K562 (cell line): ENCODE results near the gene ULBP2. TPM values are rescaled to one million over a fixed set of nuclear protein-coding genes. Genes with fewer than 3 reads are reported as not detected.

Source experiments
- HDAC1 ChIP-seq, 2 experiments: fragments of 450-650 bp; IDR thresholded peaks; 2 replicates each; pipeline ENCODE4 v1.6.1; 2016 to 2017; ENCODE audit warnings: inconsistent platforms in 1 of 2, mild to moderate bottlenecking in 1 of 2, moderate library complexity in 1 of 2
- PHF20 ChIP-seq: fragments of 450-650 bp; IDR thresholded peaks from 2 replicates; pipeline ENCODE4 v1.6.1; 2018; ENCODE audit not compliant: partially characterized antibody
- RAD51 ChIP-seq: fragments of 450-650 bp; IDR thresholded peaks from 2 replicates; pipeline ENCODE4 v1.7.1; 2016; ENCODE audit warnings: low read depth, mild to moderate bottlenecking, borderline replicate concordance
- SRF ChIP-seq, 2 experiments: fragments of 250-450, 450-650 bp in 1 of 2; sonication (Bioruptor Pico) in 1 of 2; sonication (generic) in 1 of 2; formaldehyde crosslinking; IDR thresholded peaks; 2 replicates each; pipeline versions ENCODE4 v1.5.0 to v1.5.1; 2020 to 2022; ENCODE audit warnings: mild to moderate bottlenecking in 1 of 2, missing genetic modification reagents in 1 of 2
- TAL1 ChIP-seq: fragments of 450-650 bp; IDR thresholded peaks from 2 replicates; pipeline ENCODE4 v1.6.1; 2016; ENCODE audit warnings: mild to moderate bottlenecking
- TCF3 ChIP-seq: sonication (generic); formaldehyde crosslinking; IDR thresholded peaks from 2 replicates; pipeline ENCODE4 v1.4.0; 2020; ENCODE audit warnings: mild to moderate bottlenecking, missing genetic modification reagents
- YY1 ChIP-seq, 3 experiments: IDR thresholded peaks; 2 replicates each; pipeline ENCODE4 v1.6.1; 2011; ENCODE audit warnings: low read length in 2 of 3, mild to moderate bottlenecking in 2 of 3, moderate library complexity in 2 of 3, borderline replicate concordance in 1 of 3, control low read depth in 1 of 3, low read depth in 1 of 3; ENCODE audit not compliant: insufficient read depth in 3 of 3, insufficient replicate concordance in 2 of 3, control insufficient read depth in 1 of 3, insufficient read length in 1 of 3; ENCODE audit errors: extremely low read depth in 1 of 3
- ZEB2 ChIP-seq: fragments of 450-650 bp; IDR thresholded peaks from 2 replicates; pipeline ENCODE4 v1.6.1; 2016
- ZFX ChIP-seq: sonication (generic); formaldehyde crosslinking; IDR thresholded peaks from 2 replicates; pipeline ENCODE4 v1.8.0; 2022; ENCODE audit warnings: mild to moderate bottlenecking, missing genetic modification reagents, moderate library complexity
- ZZZ3 ChIP-seq: fragments of 450-650 bp; IDR thresholded peaks from 2 replicates; pipeline ENCODE4 v1.6.1; 2016; ENCODE audit warnings: antibody characterized with exemption, mild to moderate bottlenecking, moderate library complexity
- polyA plus RNA-seq, 8 experiments: library from polyadenylated mRNA; depleted of rRNA in 4 of 8; stranded (reverse) in 5 of 8; unstranded in 3 of 8; fragments of >200 nt; fragmentation: Nextera tagmentation in 2 of 8; fragmentation: Illumina TruSeq in 1 of 8; extraction: Ambion mirVana in 2 of 8; extraction: Trizol in 1 of 8; gene quantifications; 2 replicates each; pipeline versions ENCODE4 v1.2.1 to v1.2.3, GENCODE V29; 2011 to 2014; ENCODE audit warnings: inconsistent platforms in 1 of 8, missing spikeins in 1 of 8
- total RNA-seq, 7 experiments: library from RNA; depleted of rRNA in 6 of 7; stranded (reverse); fragments of >200 nt in 6 of 7; fragmentation: Illumina TruSeq in 2 of 7; extraction: Trizol in 2 of 7; gene quantifications; 2 replicates each; pipeline versions ENCODE4 v1.2.1 to v1.2.3, GENCODE V29; 2011 to 2021; ENCODE audit warnings: low replicate concordance in 1 of 7
- TF ChIP-seq, protein P1 (sequence below), 2 experiments: fragments of 450-650 bp in 1 of 2; sonication (generic) in 1 of 2; formaldehyde crosslinking in 1 of 2; IDR thresholded peaks; 2 replicates each; pipeline versions ENCODE4 v1.7.1 to v1.9.0; 2016 to 2022; ENCODE audit warnings: inconsistent platforms in 1 of 2, mild to moderate bottlenecking in 1 of 2, missing genetic modification reagents in 1 of 2
- TF ChIP-seq, protein P2 (sequence below): conservative IDR thresholded peaks from 2 replicates; pipeline ENCODE4 v1.6.1; 2011; ENCODE audit warnings: low read depth, mild to moderate bottlenecking, low read length; ENCODE audit not compliant: control insufficient read depth
- TF ChIP-seq, protein P3 (sequence below): sonication (generic); formaldehyde crosslinking; IDR thresholded peaks from 2 replicates; pipeline ENCODE4 v1.8.0; 2022; ENCODE audit warnings: mild to moderate bottlenecking, missing genetic modification reagents

ULBP2 gene
- total and polyA plus RNA-seq, 9 of the 15 experiments (the other 6 are each of a cell fraction or from before 2014, with no cell fraction given) = 0.50 to 5.3 (median 1.2) TPM

DNA sequence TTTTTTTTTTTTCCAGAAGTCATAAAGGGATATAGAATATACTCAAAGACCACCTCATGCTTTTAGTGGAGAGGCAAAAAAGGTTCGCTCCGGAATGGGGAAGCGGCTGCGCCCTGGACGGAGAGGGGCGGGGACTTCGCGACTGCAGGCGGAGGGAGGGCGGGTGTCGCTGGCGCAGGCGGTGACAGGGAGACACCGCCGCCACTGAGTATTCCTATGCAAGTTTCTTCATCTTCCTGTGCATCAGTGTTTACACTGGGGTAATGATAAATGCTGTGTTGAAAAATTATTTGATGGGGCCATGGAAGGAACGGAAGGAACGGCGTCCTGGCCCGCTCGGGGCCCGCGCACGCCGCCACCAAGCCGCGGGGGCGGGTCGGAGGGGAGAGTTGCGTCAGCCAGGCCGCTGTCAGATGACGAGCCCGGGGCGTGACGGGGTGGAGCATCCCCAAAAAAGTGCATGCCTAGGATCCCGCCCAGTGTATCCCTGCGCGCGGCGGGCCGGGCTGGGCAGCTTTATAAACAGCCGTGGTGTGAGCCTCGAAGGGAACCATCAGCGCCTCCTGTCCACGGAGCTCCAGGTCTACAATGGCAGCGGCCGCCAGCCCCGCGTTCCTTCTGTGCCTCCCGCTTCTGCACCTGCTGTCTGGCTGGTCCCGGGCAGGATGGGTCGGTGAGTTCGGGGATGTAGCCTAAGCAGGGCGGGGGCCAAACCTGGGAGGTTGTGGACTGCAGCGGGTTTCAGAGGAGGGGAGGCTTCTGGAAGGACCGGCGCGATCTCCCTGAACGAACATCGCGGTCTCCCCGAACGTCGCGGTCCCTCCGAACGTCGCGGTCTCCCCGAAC is 21.9 kb downstream of the ULBP2 start, which contains the start of gene ULBP1 (continued):
- TF ChIP-seq, protein P1, sequence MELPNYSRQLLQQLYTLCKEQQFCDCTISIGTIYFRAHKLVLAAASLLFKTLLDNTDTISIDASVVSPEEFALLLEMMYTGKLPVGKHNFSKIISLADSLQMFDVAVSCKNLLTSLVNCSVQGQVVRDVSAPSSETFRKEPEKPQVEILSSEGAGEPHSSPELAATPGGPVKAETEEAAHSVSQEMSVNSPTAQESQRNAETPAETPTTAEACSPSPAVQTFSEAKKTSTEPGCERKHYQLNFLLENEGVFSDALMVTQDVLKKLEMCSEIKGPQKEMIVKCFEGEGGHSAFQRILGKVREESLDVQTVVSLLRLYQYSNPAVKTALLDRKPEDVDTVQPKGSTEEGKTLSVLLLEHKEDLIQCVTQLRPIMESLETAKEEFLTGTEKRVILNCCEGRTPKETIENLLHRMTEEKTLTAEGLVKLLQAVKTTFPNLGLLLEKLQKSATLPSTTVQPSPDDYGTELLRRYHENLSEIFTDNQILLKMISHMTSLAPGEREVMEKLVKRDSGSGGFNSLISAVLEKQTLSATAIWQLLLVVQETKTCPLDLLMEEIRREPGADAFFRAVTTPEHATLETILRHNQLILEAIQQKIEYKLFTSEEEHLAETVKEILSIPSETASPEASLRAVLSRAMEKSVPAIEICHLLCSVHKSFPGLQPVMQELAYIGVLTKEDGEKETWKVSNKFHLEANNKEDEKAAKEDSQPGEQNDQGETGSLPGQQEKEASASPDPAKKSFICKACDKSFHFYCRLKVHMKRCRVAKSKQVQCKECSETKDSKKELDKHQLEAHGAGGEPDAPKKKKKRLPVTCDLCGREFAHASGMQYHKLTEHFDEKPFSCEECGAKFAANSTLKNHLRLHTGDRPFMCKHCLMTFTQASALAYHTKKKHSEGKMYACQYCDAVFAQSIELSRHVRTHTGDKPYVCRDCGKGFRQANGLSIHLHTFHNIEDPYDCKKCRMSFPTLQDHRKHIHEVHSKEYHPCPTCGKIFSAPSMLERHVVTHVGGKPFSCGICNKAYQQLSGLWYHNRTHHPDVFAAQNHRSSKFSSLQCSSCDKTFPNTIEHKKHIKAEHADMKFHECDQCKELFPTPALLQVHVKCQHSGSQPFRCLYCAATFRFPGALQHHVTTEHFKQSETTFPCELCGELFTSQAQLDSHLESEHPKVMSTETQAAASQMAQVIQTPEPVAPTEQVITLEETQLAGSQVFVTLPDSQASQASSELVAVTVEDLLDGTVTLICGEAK (IDR thresholded peaks at IDR 0.05) = peak; percentile 62; the same call in 1 of the 2 replicates
- TF ChIP-seq, protein P1 (CRISPR knock-in tag; IDR thresholded peaks at IDR 0.05) = no peak; the same call in 1 of the 2 replicates
- TF ChIP-seq RAD51 (peak; percentile 47; the same call in 1 of the 2 replicates), ZFX (CRISPR knock-in tag) (peak; percentile 95), ZEB2 (peak; percentile 14; the same call in 1 of the 2 replicates), YY1 (IDR thresholded peaks at IDR 0.05; ENCODE audit: borderline replicate concordance in 1 of 3, control insufficient read depth in 1 of 3, extremely low read depth in 1 of 3, insufficient read depth in 3 of 3, insufficient read length in 1 of 3, insufficient replicate concordance in 2 of 3, low read depth in 1 of 3, low read length in 2 of 3) (peak in 1 of 3 experiments; percentile 65), SRF (CRISPR knock-in tag; IDR thresholded peaks at IDR 0.05) (peak in 1 of 2 experiments; percentile 96; a peak in 2 of 4 replicates), PHF20 (peak; percentile 60), ZZZ3 (no peak; the same call in 1 of the 2 replicates), HDAC1 (IDR thresholded peaks at IDR 0.05) (peak in 1 of 2 experiments; percentile 87; a peak in 2 of 4 replicates), TAL1 (0 out of 2 replicates have a peak, but pooled peaks have one; percentile 4), TCF3 (CRISPR knock-in tag) (0 out of 2 replicates have a peak, but pooled peaks have one; percentile 7)
- TF ChIP-seq, protein P2, sequence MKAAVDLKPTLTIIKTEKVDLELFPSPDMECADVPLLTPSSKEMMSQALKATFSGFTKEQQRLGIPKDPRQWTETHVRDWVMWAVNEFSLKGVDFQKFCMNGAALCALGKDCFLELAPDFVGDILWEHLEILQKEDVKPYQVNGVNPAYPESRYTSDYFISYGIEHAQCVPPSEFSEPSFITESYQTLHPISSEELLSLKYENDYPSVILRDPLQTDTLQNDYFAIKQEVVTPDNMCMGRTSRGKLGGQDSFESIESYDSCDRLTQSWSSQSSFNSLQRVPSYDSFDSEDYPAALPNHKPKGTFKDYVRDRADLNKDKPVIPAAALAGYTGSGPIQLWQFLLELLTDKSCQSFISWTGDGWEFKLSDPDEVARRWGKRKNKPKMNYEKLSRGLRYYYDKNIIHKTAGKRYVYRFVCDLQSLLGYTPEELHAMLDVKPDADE = peak; percentile 31; the same call in 1 of the 2 replicates
- TF ChIP-seq, protein P3, sequence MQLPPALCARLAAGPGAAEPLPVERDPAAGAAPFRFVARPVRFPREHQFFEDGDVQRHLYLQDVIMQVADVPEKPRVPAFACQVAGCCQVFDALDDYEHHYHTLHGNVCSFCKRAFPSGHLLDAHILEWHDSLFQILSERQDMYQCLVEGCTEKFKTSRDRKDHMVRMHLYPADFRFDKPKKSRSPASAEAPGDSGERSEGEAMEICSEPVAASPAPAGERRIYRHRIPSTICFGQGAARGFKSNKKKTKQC (CRISPR knock-in tag) = 0 out of 2 replicates have a peak, but pooled peaks have one; percentile 60
